Astrocyte (in vitro differentiated cells and primary cell): Measurements from ENCODE around the gene TENM4. TPM values are rescaled to one million over a fixed set of nuclear protein-coding genes. Genes with fewer than 3 reads are reported as not detected.

Source experiments
- DNase-seq: peaks from one replicate; pipeline ENCODE4 v3.0.0-alpha.2; 2010; ENCODE audit warnings: low read depth
- FAIRE-seq: peaks from 2 replicates; lab custom pipeline; 2011; peaks lifted over from hg19 to GRCh38; lab: Jason Lieb, UNC
- H2AFZ ChIP-seq: 2 replicates; pipeline ENCODE4 v1.6.0; 2012; ENCODE audit warnings: low read depth, low read length, inconsistent platforms
- H3K27ac ChIP-seq: 2 replicates; pipeline ENCODE4 v1.5.1; 2011; ENCODE audit warnings: low read depth, low read length, inconsistent platforms
- H3K27me3 ChIP-seq: 2 replicates; pipeline ENCODE4 v1.6.0; 2011; ENCODE audit warnings: low read length, inconsistent platforms; ENCODE audit not compliant: insufficient read depth
- H3K36me3 ChIP-seq: 2 replicates; pipeline ENCODE4 v1.5.1; 2011; ENCODE audit warnings: low read length, inconsistent platforms; ENCODE audit not compliant: insufficient read depth
- H3K4me1 ChIP-seq: 2 replicates; pipeline ENCODE4 v1.5.1; 2011; ENCODE audit warnings: low read length, inconsistent platforms; ENCODE audit not compliant: insufficient read depth
- H3K4me2 ChIP-seq: 2 replicates; pipeline ENCODE4 v1.6.0; 2012; ENCODE audit warnings: low read length, inconsistent platforms
- H3K4me3 ChIP-seq: 2 replicates; pipeline ENCODE4 v1.5.1; 2011; ENCODE audit warnings: low read depth, mild to moderate bottlenecking, low read length, inconsistent platforms; ENCODE audit not compliant: insufficient read depth
- H3K79me2 ChIP-seq: 2 replicates; pipeline ENCODE4 v1.6.0; 2012; ENCODE audit warnings: mild to moderate bottlenecking, low read length, inconsistent platforms; ENCODE audit not compliant: insufficient read depth
- H3K9ac ChIP-seq: 2 replicates; pipeline ENCODE4 v1.6.0; 2012; ENCODE audit warnings: mild to moderate bottlenecking, low read length, inconsistent platforms
- H3K9me3 ChIP-seq: 2 replicates; pipeline ENCODE4 v1.5.1; 2012; ENCODE audit warnings: low read depth, mild to moderate bottlenecking, low read length, inconsistent platforms; ENCODE audit not compliant: insufficient read depth
- H4K20me1 ChIP-seq: 2 replicates; pipeline ENCODE4 v1.6.0; 2012; ENCODE audit warnings: low read length, inconsistent platforms; ENCODE audit not compliant: insufficient read depth
- H3K27ac Mint-ChIP-seq: one replicate; pipeline ENCODE4 v1.8.0; 2021; ENCODE audit warnings: mild to moderate bottlenecking, mixed read lengths; ENCODE audit not compliant: unreplicated experiment
- H3K27me3 Mint-ChIP-seq: one replicate; pipeline ENCODE4 v1.8.0; 2021; ENCODE audit warnings: low read depth, mixed read lengths; ENCODE audit not compliant: unreplicated experiment
- H3K36me3 Mint-ChIP-seq: one replicate; pipeline ENCODE4 v1.8.0; 2021; ENCODE audit warnings: low read depth, mixed read lengths; ENCODE audit not compliant: unreplicated experiment
- H3K4me1 Mint-ChIP-seq: one replicate; pipeline ENCODE4 v1.8.0; 2021; ENCODE audit warnings: low read depth, mixed read lengths; ENCODE audit not compliant: unreplicated experiment
- H3K4me3 Mint-ChIP-seq: one replicate; pipeline ENCODE4 v1.8.0; 2021; ENCODE audit warnings: mild to moderate bottlenecking, moderate library complexity, mixed read lengths; ENCODE audit not compliant: unreplicated experiment
- H3K9me3 Mint-ChIP-seq: one replicate; pipeline ENCODE4 v1.8.0; 2021; ENCODE audit warnings: mild to moderate bottlenecking, mixed read lengths; ENCODE audit not compliant: unreplicated experiment
- EZH2 ChIP-seq: IDR thresholded peaks from 2 replicates; pipeline ENCODE4 v1.6.1; 2012; ENCODE audit warnings: mild to moderate bottlenecking, low read length, inconsistent platforms; ENCODE audit not compliant: insufficient read depth
- total RNA-seq: library from RNA; stranded (reverse); gene quantifications from 2 replicates; pipeline ENCODE4 v1.2.1, GENCODE V29; 2021
- TF ChIP-seq, protein P1 (sequence below): IDR thresholded peaks from 2 replicates; pipeline ENCODE4 v1.5.1; 2011; ENCODE audit warnings: low read depth, mild to moderate bottlenecking, inconsistent platforms, low read length, moderate library complexity; ENCODE audit not compliant: insufficient read depth

The TENM4 gene
- total RNA-seq, 1 donor from 2014 or later: 7.5 TPM

DNA sequence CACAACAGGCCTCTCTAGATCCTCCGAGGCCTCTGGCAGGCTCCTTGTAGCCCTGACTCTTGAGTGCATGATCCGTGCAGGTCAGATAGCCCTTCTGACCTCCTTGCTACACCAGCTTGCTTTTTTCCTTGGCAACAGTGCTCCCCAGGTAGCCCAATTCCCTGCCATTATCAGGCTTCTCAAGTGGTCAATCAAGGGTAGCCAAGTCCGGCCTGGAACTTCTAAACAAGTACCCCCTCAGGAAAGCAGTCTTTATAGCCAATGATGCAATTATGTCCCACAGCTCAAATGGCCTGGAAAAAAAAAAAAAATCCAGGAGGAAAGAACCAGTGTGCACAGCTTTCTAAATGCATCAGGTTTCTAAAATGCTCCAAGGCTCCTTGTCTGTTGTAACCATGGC lies 59.8 kb downstream of the TENM4 start:
- no peak for FAIRE-seq
- H3K4me3 Mint-ChIP-seq: no peak overlapping the region

DNA sequence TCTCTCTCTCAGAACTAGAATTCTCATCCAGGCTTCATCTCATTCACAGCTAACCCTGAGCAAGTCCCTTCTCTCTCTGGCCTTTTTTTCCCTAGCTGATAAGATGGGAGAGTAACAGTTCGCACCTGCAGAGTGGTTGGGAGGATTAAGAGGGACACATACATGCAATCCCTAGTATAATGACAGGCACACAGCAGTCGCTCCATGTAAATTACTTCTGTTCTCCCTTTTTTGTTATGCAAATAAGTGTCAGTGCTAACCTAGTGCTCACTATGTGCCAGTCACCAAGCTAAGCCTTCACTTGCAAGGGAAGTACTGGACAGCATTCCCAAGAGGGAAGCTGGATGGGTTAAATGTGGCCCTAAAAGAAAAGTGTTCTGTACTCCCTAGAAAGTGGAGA lies 63.4 kb downstream of the TENM4 start:
- no peaks in the 10 kb centered on the region for H3K4me1 ChIP-seq
- Mint-ChIP-seq H3K27me3 (peaks cover 3% of the 10 kb centered on the region), H3K4me3 (no peak overlapping the region), H3K4me1 (peaks cover 6% of the 10 kb centered on the region), H3K27ac (no peak overlapping the region), H3K36me3 (peaks cover 4% of the 10 kb centered on the region), H3K9me3 (no peaks in the 10 kb centered on the region)
- H3K4me2 ChIP-seq: no peak overlapping the region
- H3K79me2 ChIP-seq: no peaks in the 10 kb centered on the region
- TF ChIP-seq EZH2: no peak
- TF ChIP-seq, protein P1, sequence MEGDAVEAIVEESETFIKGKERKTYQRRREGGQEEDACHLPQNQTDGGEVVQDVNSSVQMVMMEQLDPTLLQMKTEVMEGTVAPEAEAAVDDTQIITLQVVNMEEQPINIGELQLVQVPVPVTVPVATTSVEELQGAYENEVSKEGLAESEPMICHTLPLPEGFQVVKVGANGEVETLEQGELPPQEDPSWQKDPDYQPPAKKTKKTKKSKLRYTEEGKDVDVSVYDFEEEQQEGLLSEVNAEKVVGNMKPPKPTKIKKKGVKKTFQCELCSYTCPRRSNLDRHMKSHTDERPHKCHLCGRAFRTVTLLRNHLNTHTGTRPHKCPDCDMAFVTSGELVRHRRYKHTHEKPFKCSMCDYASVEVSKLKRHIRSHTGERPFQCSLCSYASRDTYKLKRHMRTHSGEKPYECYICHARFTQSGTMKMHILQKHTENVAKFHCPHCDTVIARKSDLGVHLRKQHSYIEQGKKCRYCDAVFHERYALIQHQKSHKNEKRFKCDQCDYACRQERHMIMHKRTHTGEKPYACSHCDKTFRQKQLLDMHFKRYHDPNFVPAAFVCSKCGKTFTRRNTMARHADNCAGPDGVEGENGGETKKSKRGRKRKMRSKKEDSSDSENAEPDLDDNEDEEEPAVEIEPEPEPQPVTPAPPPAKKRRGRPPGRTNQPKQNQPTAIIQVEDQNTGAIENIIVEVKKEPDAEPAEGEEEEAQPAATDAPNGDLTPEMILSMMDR: no peak
- no peak for FAIRE-seq
- peaks cover 14% of the 10 kb centered on the region for H4K20me1 ChIP-seq
- H2AFZ ChIP-seq: no peak overlapping the region
- H3K4me3 ChIP-seq: no peak overlapping the region
- H3K36me3 ChIP-seq: no peaks in the 10 kb centered on the region
- no peak for DNase-seq
- no peaks in the 10 kb centered on the region for H3K27me3 ChIP-seq
- no peak overlapping the region for H3K9ac ChIP-seq
- no peaks in the 10 kb centered on the region for H3K9me3 ChIP-seq
- no peak overlapping the region for H3K27ac ChIP-seq

More for the DNA sequence above, 59.8 kb downstream of the TENM4 start:
- Histone ChIP-seq H3K27me3 (no peaks in the 10 kb centered on the region), H3K9me3 (no peaks in the 10 kb centered on the region), H2AFZ (no peak overlapping the region), H3K27ac (no peak overlapping the region), H3K36me3 (no peaks in the 10 kb centered on the region), H3K4me3 (no peak overlapping the region), H3K4me1 (no peaks in the 10 kb centered on the region), H3K4me2 (no peak overlapping the region), H4K20me1 (peaks cover 24% of the 10 kb centered on the region), H3K9ac (no peak overlapping the region), H3K79me2 (peaks cover 5% of the 10 kb centered on the region)
- DNase-seq: no peak
- peaks cover 4% of the 10 kb centered on the region for H3K36me3 Mint-ChIP-seq
- H3K27ac Mint-ChIP-seq: no peak overlapping the region
- no peak for TF ChIP-seq EZH2
- TF ChIP-seq, protein P1: no peak
- peaks cover 3% of the 10 kb centered on the region for H3K4me1 Mint-ChIP-seq
- peaks cover 18% of the 10 kb centered on the region for H3K27me3 Mint-ChIP-seq
- peaks cover 2% of the 10 kb centered on the region for H3K9me3 Mint-ChIP-seq

DNA sequence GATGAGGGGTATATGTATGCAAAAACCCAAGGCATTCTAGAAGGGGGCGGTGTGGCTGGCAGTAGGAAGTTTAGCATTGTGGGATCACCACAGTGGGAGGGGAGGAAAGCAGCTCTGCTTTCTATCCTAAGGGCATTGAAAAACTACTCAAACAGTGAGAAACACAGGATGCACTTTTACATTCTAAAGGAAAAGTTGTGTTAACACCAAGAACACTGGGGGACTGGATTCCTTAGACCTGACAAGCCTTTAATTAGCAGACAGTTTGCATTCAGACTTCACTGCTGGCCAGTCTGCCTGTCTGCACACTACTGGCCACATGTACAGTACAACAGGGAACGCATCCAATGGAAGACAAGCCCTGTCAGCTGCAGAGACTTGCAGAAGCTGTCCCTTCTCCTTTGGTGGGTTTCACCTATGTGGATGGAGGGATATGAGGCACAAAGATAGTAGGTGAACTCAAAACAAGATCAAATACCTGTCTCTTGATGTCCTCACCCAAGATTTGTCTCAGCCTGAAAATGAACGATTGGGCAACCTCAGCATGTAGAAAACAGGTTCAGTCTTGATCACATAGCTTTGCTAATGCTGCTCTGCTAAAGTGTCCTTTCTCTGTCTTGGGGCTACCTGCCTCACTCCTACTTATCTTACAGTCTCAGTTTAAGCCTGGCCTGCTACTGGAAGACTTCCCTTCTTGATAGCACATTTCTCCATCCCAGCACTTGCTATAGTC lies 64.8 kb downstream of the TENM4 start:
- Histone ChIP-seq H3K9ac (no peak overlapping the region), H3K4me2 (no peak overlapping the region), H3K4me1 (no peaks in the 10 kb centered on the region), H3K4me3 (no peak overlapping the region), H3K9me3 (no peaks in the 10 kb centered on the region), H3K36me3 (no peaks in the 10 kb centered on the region), H3K27me3 (no peaks in the 10 kb centered on the region), H3K79me2 (no peaks in the 10 kb centered on the region), H3K27ac (no peak overlapping the region), H4K20me1 (peaks cover 5% of the 10 kb centered on the region), H2AFZ (no peak overlapping the region)
- peaks cover 4% of the 10 kb centered on the region for H3K36me3 Mint-ChIP-seq
- H3K4me3 Mint-ChIP-seq: no peak overlapping the region
- H3K27ac Mint-ChIP-seq: no peak overlapping the region
- DNase-seq (no peak), FAIRE-seq (no peak)
- H3K9me3 Mint-ChIP-seq: no peaks in the 10 kb centered on the region
- H3K4me1 Mint-ChIP-seq: peaks cover 6% of the 10 kb centered on the region
- TF ChIP-seq, protein P1: no peak
- TF ChIP-seq EZH2: no peak
- H3K27me3 Mint-ChIP-seq: peaks cover 7% of the 10 kb centered on the region
